Activated CD4-positive, CD25-positive, alpha-beta regulatory T cell treated with anti-CD3 and anti-CD28 coated beads, Interleukin-2, amount 50 U/mL, for 72 hours (primary cell): ENCODE measurements around the gene ZNF280C.
"Not testable (repeated sequence)": the region's sequence is repeated elsewhere in the genome, so short reads cannot be mapped to it uniquely, and the experiment has no call there.

Experiments used
- DNase-seq: peaks from one replicate; pipeline ENCODE4 v3.0.0; 2021

The ZNF280C gene

GRCh38 chrX:130268449-130269170 lies at the start of gene ZNF280C:
Gene ZNF280C (minus strand): TSS chrX:130268899. CDS start chrX:130260449, 8,450 bp downstream.
- DNase-seq: peak; percentile 85

GRCh38 chrX:130304587-130305368 lies 36.1 kb upstream of the ZNF280C start:
- no peak for DNase-seq

GRCh38 chrX:130301977-130302376 lies 33.3 kb upstream of the ZNF280C start:
- DNase-seq: no peak

GRCh38 chrX:130301405-130301804 lies 32.7 kb upstream of the ZNF280C start:
- DNase-seq: no peak

- DNase-seq: no peak
These were observed 31.2 kb upstream of the ZNF280C start for GRCh38 chrX:130300010-130300282.

- DNase-seq: no peak
These were observed 30.7 kb upstream of the ZNF280C start for GRCh38 chrX:130299279-130300009.

GRCh38 chrX:130296743-130297142 lies 28.0 kb upstream of the ZNF280C start:
- DNase-seq: no peak

- DNase-seq: no peak
These were observed 27.6 kb upstream of the ZNF280C start for GRCh38 chrX:130296297-130296678.

GRCh38 chrX:130295519-130296296 lies 27.0 kb upstream of the ZNF280C start:
- no peak for DNase-seq

GRCh38 chrX:130287071-130287770 lies 18.5 kb upstream of the ZNF280C start:
- DNase-seq: no peak

- no peak for DNase-seq
These were observed 17.0 kb upstream of the ZNF280C start for GRCh38 chrX:130285710-130286109.

- DNase-seq: no peak
These were observed 16.4 kb upstream of the ZNF280C start for GRCh38 chrX:130285069-130285620.

GRCh38 chrX:130282151-130282550 lies 13.5 kb upstream of the ZNF280C start:
- no peak for DNase-seq

- DNase-seq: no peak
These were observed 12.2 kb upstream of the ZNF280C start for GRCh38 chrX:130280901-130281300.

- not testable (repeated sequence) for DNase-seq
These were observed 3.6 kb upstream of the ZNF280C start for GRCh38 chrX:130272253-130272652.

- DNase-seq: not testable (repeated sequence)
These were observed 692 bp upstream of the ZNF280C start for GRCh38 chrX:130269391-130269790.

- DNase-seq: no peak
These were observed 697 bp downstream of the ZNF280C start for GRCh38 chrX:130267956-130268448.

GRCh38 chrX:130264573-130264972 lies 4.1 kb downstream of the ZNF280C start:
- DNase-seq: no peak

GRCh38 chrX:130263016-130263415 lies 5.7 kb downstream of the ZNF280C start:
- no peak for DNase-seq

- DNase-seq: no peak
These were observed 6.5 kb downstream of the ZNF280C start for GRCh38 chrX:130262231-130262630.

- DNase-seq: no peak
These were observed 7.3 kb downstream of the ZNF280C start for GRCh38 chrX:130261296-130261893.
